Measurements from ENCODE around the gene USH2A. TPM values are rescaled to one million over a fixed set of nuclear protein-coding genes. Genes with fewer than 3 reads are reported as not detected.

USH2A gene
- total RNA-seq, 3 donors from 2014 or later = 0.03 to 0.17 TPM; not detected in 1

- TF ChIP-seq CTCF (IDR thresholded peaks at IDR 0.05) = no peak
- ATAC-seq = no peak
- Histone ChIP-seq H3K9me3 (no peaks in the 10 kb centered on the region), H3K4me3 (no peak overlapping the region), H3K36me3 (ENCODE audit: low read depth) (no peaks in the 10 kb centered on the region), H3K4me1 (ENCODE audit: low read depth) (no peaks in the 10 kb centered on the region)
- intact Hi-C loops (cut with DNase I, micrococcal nuclease) = no loop called here
- no peak for DNase-seq
These were observed 746.1 kb downstream of the USH2A start for GRCh38 chr1:215677112-215677511.

GRCh38 chr1:215673943-215674342, 749.3 kb downstream of the USH2A start:
- no peak for DNase-seq
- TF ChIP-seq CTCF (IDR thresholded peaks at IDR 0.05) = no peak
- H3K4me3 ChIP-seq = no peak overlapping the region
- no peaks in the 10 kb centered on the region for H3K9me3 ChIP-seq
- intact Hi-C loops (cut with DNase I, micrococcal nuclease) = no loop called here
- H3K36me3 ChIP-seq (ENCODE audit: low read depth) = no peaks in the 10 kb centered on the region
- H3K4me1 ChIP-seq (ENCODE audit: low read depth) = no peaks in the 10 kb centered on the region
- no peak for ATAC-seq

- no peaks in the 10 kb centered on the region for H3K4me1 ChIP-seq (ENCODE audit: low read depth)
- DNase-seq (no peak), ATAC-seq (no peak)
- H3K9me3 ChIP-seq = no peaks in the 10 kb centered on the region
- intact Hi-C loops (cut with DNase I, micrococcal nuclease) = no loop called here
- no peaks in the 10 kb centered on the region for H3K36me3 ChIP-seq (ENCODE audit: low read depth)
- TF ChIP-seq CTCF (IDR thresholded peaks at IDR 0.05) = no peak
- no peak overlapping the region for H3K4me3 ChIP-seq
These were observed 750.8 kb downstream of the USH2A start for GRCh38 chr1:215672482-215672881.

- intact Hi-C loops (cut with DNase I, micrococcal nuclease) = no loop called here
- DNase-seq (no peak), ATAC-seq (no peak)
- no peaks in the 10 kb centered on the region for H3K36me3 ChIP-seq (ENCODE audit: low read depth)
- TF ChIP-seq CTCF (IDR thresholded peaks at IDR 0.05) = no peak
- H3K4me3 ChIP-seq = no peak overlapping the region
- H3K9me3 ChIP-seq = no peaks in the 10 kb centered on the region
- H3K4me1 ChIP-seq (ENCODE audit: low read depth) = no peaks in the 10 kb centered on the region
These were observed 753.3 kb downstream of the USH2A start for GRCh38 chr1:215669806-215670491.

- ATAC-seq (no peak), DNase-seq (no peak)
- Histone ChIP-seq H3K9me3 (no peaks in the 10 kb centered on the region), H3K4me1 (ENCODE audit: low read depth) (no peaks in the 10 kb centered on the region), H3K36me3 (ENCODE audit: low read depth) (no peaks in the 10 kb centered on the region), H3K4me3 (no peak overlapping the region)
- intact Hi-C loops (cut with DNase I, micrococcal nuclease) = no loop called here
- no peak for TF ChIP-seq CTCF (IDR thresholded peaks at IDR 0.05)
These were observed 755.5 kb downstream of the USH2A start for GRCh38 chr1:215667761-215668160.

GRCh38 chr1:215665215-215665614, 758.0 kb downstream of the USH2A start:
- intact Hi-C loops (cut with DNase I, micrococcal nuclease) = no loop called here
- no peaks in the 10 kb centered on the region for H3K9me3 ChIP-seq
- no peak for ATAC-seq
- no peak for DNase-seq
- TF ChIP-seq CTCF (IDR thresholded peaks at IDR 0.05) = no peak
- no peak overlapping the region for H3K4me3 ChIP-seq
- no peaks in the 10 kb centered on the region for H3K36me3 ChIP-seq (ENCODE audit: low read depth)
- H3K4me1 ChIP-seq (ENCODE audit: low read depth) = no peaks in the 10 kb centered on the region
